SJCRH30 (cell line): ENCODE measurements around the gene RIC1. TPM values are rescaled to one million over a fixed set of nuclear protein-coding genes. Genes with fewer than 3 reads are reported as not detected.
"Not testable (repeated sequence)": the region's sequence is repeated elsewhere in the genome, so short reads cannot be mapped to it uniquely, and the experiment has no call there.

Source experiments
- DNase-seq, 2 experiments: peaks; one replicate each; pipeline ENCODE4 v3.0.0-alpha.2; 2015 to 2020
- H3K27ac ChIP-seq: fragments of 250-450 bp; sonication (Bioruptor Pico); 2 replicates; pipeline ENCODE4 v1.5.1; 2020; ENCODE audit warnings: mild to moderate bottlenecking, moderate library complexity
- H3K27me3 ChIP-seq: fragments of 250-450 bp; sonication (Bioruptor Pico); 2 replicates; pipeline ENCODE4 v1.5.1; 2020; ENCODE audit warnings: mild to moderate bottlenecking, moderate library complexity
- H3K36me3 ChIP-seq: fragments of 250-450 bp; sonication (Bioruptor Pico); 2 replicates; pipeline ENCODE4 v1.5.1; 2020; ENCODE audit warnings: mild to moderate bottlenecking, moderate library complexity
- H3K4me1 ChIP-seq: fragments of 250-450 bp; sonication (Bioruptor Pico); 2 replicates; pipeline ENCODE4 v1.5.1; 2020; ENCODE audit warnings: mild to moderate bottlenecking, moderate library complexity
- H3K4me3 ChIP-seq: fragments of 250-450 bp; sonication (Bioruptor Pico); 2 replicates; pipeline ENCODE4 v1.5.1; 2020; ENCODE audit warnings: mild to moderate bottlenecking, moderate library complexity
- H3K9me3 ChIP-seq: fragments of 250-450 bp; sonication (Bioruptor Pico); replicated peaks from 2 replicates; pipeline ENCODE4 v1.5.1; 2020; ENCODE audit warnings: mild to moderate bottlenecking, moderate library complexity
- total RNA-seq: library from RNA; depleted of rRNA; stranded (reverse); fragments of >200 nt; shearing (Covaris generic); gene quantifications from 2 replicates; pipeline ENCODE4 v1.2.3, GENCODE V29; 2014

RIC1 gene
- total RNA-seq, 1 experiment from 2014 or later, result 30.9 TPM

GRCh38 chr9:5631026-5631425, 2.1 kb downstream of the RIC1 start:
- Histone ChIP-seq H3K9me3 (0 out of 2 replicates have a peak, but pooled peaks cover 4% of the 10 kb centered on the region), H3K36me3 (no peaks in the 10 kb centered on the region), H3K4me1 (0 out of 2 replicates have a peak, but pooled peaks cover 5% of the 10 kb centered on the region), H3K27ac (peak overlapping the region; percentile 72; the same call in 1 of the 2 replicates), H3K27me3 (no peaks in the 10 kb centered on the region), H3K4me3 (peak overlapping the region; percentile 97)
- DNase-seq, result no peak

- H3K4me1 ChIP-seq, result 0 out of 2 replicates have a peak, but pooled peaks cover 3% of the 10 kb centered on the region
Measured at GRCh38 chr9:5632540-5632939, 3.6 kb downstream of the RIC1 start.

GRCh38 chr9:5633243-5633642, 4.3 kb downstream of the RIC1 start:
- H3K36me3 ChIP-seq, result no peaks in the 10 kb centered on the region
- H3K27ac ChIP-seq, result no peak overlapping the region
- 0 out of 2 replicates have a peak, but pooled peaks cover 4% of the 10 kb centered on the region for H3K9me3 ChIP-seq
- 0 out of 2 replicates have a peak, but pooled peaks cover 3% of the 10 kb centered on the region for H3K4me1 ChIP-seq
- no peaks in the 10 kb centered on the region for H3K27me3 ChIP-seq
- H3K4me3 ChIP-seq, result no peak overlapping the region
- DNase-seq, result no peak

More at GRCh38 chr9:5632540-5632939, 3.6 kb downstream of the RIC1 start:
- Histone ChIP-seq H3K27ac (no peak overlapping the region), H3K4me3 (no peak overlapping the region), H3K9me3 (0 out of 2 replicates have a peak, but pooled peaks cover 4% of the 10 kb centered on the region), H3K36me3 (no peaks in the 10 kb centered on the region), H3K27me3 (no peaks in the 10 kb centered on the region)
- no peak for DNase-seq

- Histone ChIP-seq H3K4me1 (0 out of 2 replicates have a peak, but pooled peaks cover 3% of the 10 kb centered on the region), H3K9me3 (0 out of 2 replicates have a peak, but pooled peaks cover 4% of the 10 kb centered on the region), H3K4me3 (no peak overlapping the region), H3K36me3 (no peaks in the 10 kb centered on the region), H3K27me3 (no peaks in the 10 kb centered on the region), H3K27ac (no peak overlapping the region)
- no peak for DNase-seq
Measured at GRCh38 chr9:5635390-5635789, 6.5 kb downstream of the RIC1 start.

- Histone ChIP-seq H3K27me3 (no peaks in the 10 kb centered on the region), H3K4me1 (no peaks in the 10 kb centered on the region)
- DNase-seq, result no peak
Measured at GRCh38 chr9:5639816-5640215, 10.9 kb downstream of the RIC1 start.

GRCh38 chr9:5642170-5642569, 13.3 kb downstream of the RIC1 start:
- no peaks in the 10 kb centered on the region for H3K27me3 ChIP-seq
- DNase-seq, result no peak

More at GRCh38 chr9:5639816-5640215, 10.9 kb downstream of the RIC1 start:
- no peak overlapping the region for H3K4me3 ChIP-seq
- H3K36me3 ChIP-seq, result 0 out of 2 replicates have a peak, but pooled peaks cover 4% of the 10 kb centered on the region
- no peak overlapping the region for H3K27ac ChIP-seq
- 0 out of 2 replicates have a peak, but pooled peaks cover 4% of the 10 kb centered on the region for H3K9me3 ChIP-seq

GRCh38 chr9:5643005-5643624, 14.2 kb downstream of the RIC1 start:
- no peak overlapping the region for H3K27ac ChIP-seq
- no peak for DNase-seq
- H3K4me3 ChIP-seq, result no peak overlapping the region
- 0 out of 2 replicates have a peak, but pooled peaks cover 4% of the 10 kb centered on the region for H3K36me3 ChIP-seq
- no peaks in the 10 kb centered on the region for H3K27me3 ChIP-seq
- H3K4me1 ChIP-seq, result no peaks in the 10 kb centered on the region
- H3K9me3 ChIP-seq, result no peaks in the 10 kb centered on the region; the same call in 1 of the 2 replicates

More at GRCh38 chr9:5642170-5642569, 13.3 kb downstream of the RIC1 start:
- H3K9me3 ChIP-seq, result no peaks in the 10 kb centered on the region
- H3K4me3 ChIP-seq, result no peak overlapping the region
- H3K4me1 ChIP-seq, result no peaks in the 10 kb centered on the region
- no peak overlapping the region for H3K27ac ChIP-seq
- H3K36me3 ChIP-seq, result 0 out of 2 replicates have a peak, but pooled peaks cover 4% of the 10 kb centered on the region

GRCh38 chr9:5644501-5644900, 15.6 kb downstream of the RIC1 start:
- Histone ChIP-seq H3K36me3 (0 out of 2 replicates have a peak, but pooled peaks cover 4% of the 10 kb centered on the region), H3K27me3 (no peaks in the 10 kb centered on the region), H3K4me3 (no peak overlapping the region), H3K9me3 (no peaks in the 10 kb centered on the region; the same call in 1 of the 2 replicates), H3K4me1 (no peaks in the 10 kb centered on the region), H3K27ac (no peak overlapping the region)
- DNase-seq, result no peak

GRCh38 chr9:5646116-5646515, 17.2 kb downstream of the RIC1 start:
- no peak overlapping the region for H3K27ac ChIP-seq
- H3K27me3 ChIP-seq, result no peaks in the 10 kb centered on the region
- no peak for DNase-seq
- H3K4me3 ChIP-seq, result no peak overlapping the region
- H3K9me3 ChIP-seq, result no peaks in the 10 kb centered on the region; the same call in 1 of the 2 replicates
- no peaks in the 10 kb centered on the region for H3K4me1 ChIP-seq
- 0 out of 2 replicates have a peak, but pooled peaks cover 2% of the 10 kb centered on the region for H3K36me3 ChIP-seq

GRCh38 chr9:5650356-5651105, 21.6 kb downstream of the RIC1 start:
- Histone ChIP-seq H3K27ac (no peak overlapping the region), H3K27me3 (no peaks in the 10 kb centered on the region), H3K4me3 (no peak overlapping the region), H3K4me1 (no peaks in the 10 kb centered on the region), H3K9me3 (peaks cover 5% of the 10 kb centered on the region; the same call in 1 of the 2 replicates), H3K36me3 (no peaks in the 10 kb centered on the region)
- DNase-seq, result no peak

- H3K27ac ChIP-seq, result no peak overlapping the region
Measured at GRCh38 chr9:5651246-5651645, 22.3 kb downstream of the RIC1 start.

GRCh38 chr9:5652821-5653220, 23.9 kb downstream of the RIC1 start:
- Histone ChIP-seq H3K27ac (no peak overlapping the region), H3K9me3 (peaks cover 5% of the 10 kb centered on the region; the same call in 1 of the 2 replicates), H3K4me3 (no peak overlapping the region), H3K27me3 (no peaks in the 10 kb centered on the region), H3K36me3 (peaks cover 4% of the 10 kb centered on the region; the same call in 1 of the 2 replicates), H3K4me1 (no peaks in the 10 kb centered on the region)
- no peak for DNase-seq

More at GRCh38 chr9:5651246-5651645, 22.3 kb downstream of the RIC1 start:
- H3K4me1 ChIP-seq, result no peaks in the 10 kb centered on the region
- no peak overlapping the region for H3K4me3 ChIP-seq
- DNase-seq, result no peak
- peaks cover 5% of the 10 kb centered on the region; the same call in 1 of the 2 replicates for H3K9me3 ChIP-seq
- H3K36me3 ChIP-seq, result no peaks in the 10 kb centered on the region
- H3K27me3 ChIP-seq, result no peaks in the 10 kb centered on the region

GRCh38 chr9:5662804-5663203, 33.9 kb downstream of the RIC1 start:
- not testable (repeated sequence) for H3K4me3 ChIP-seq, H3K9me3 ChIP-seq, H3K4me1 ChIP-seq, H3K27ac ChIP-seq, DNase-seq, H3K27me3 ChIP-seq
- peaks cover 13% of the 10 kb centered on the region for H3K36me3 ChIP-seq

GRCh38 chr9:5665059-5665458, 36.2 kb downstream of the RIC1 start:
- no peak for DNase-seq
- H3K27me3 ChIP-seq, result no peaks in the 10 kb centered on the region
- H3K4me1 ChIP-seq, result no peaks in the 10 kb centered on the region
- H3K4me3 ChIP-seq, result no peak overlapping the region
- peaks cover 5% of the 10 kb centered on the region; the same call in 1 of the 2 replicates for H3K36me3 ChIP-seq
- peaks cover 1% of the 10 kb centered on the region for H3K9me3 ChIP-seq
- H3K27ac ChIP-seq, result no peak overlapping the region

- Histone ChIP-seq H3K27me3 (no peaks in the 10 kb centered on the region), H3K9me3 (peaks cover 5% of the 10 kb centered on the region), H3K4me1 (no peaks in the 10 kb centered on the region), H3K36me3 (peaks cover 5% of the 10 kb centered on the region; the same call in 1 of the 2 replicates), H3K27ac (no peak overlapping the region), H3K4me3 (no peak overlapping the region)
- no peak for DNase-seq
Measured at GRCh38 chr9:5667391-5667790, 38.5 kb downstream of the RIC1 start.
